GM18499 (cell line): Measurements from ENCODE around the gene TBL1X.
"Not testable (repeated sequence)": the region's sequence is repeated elsewhere in the genome, so short reads cannot be mapped to it uniquely, and the experiment has no call there.

Experiments used
- ATAC-seq: cut with Tn5 transposase; IDR thresholded peaks from one replicate; pipeline ENCODE4 v1.9.1; 2021; ENCODE audit warnings: moderate number of reproducible peaks; ENCODE audit not compliant: insufficient read depth, unreplicated experiment

The TBL1X gene

DNA sequence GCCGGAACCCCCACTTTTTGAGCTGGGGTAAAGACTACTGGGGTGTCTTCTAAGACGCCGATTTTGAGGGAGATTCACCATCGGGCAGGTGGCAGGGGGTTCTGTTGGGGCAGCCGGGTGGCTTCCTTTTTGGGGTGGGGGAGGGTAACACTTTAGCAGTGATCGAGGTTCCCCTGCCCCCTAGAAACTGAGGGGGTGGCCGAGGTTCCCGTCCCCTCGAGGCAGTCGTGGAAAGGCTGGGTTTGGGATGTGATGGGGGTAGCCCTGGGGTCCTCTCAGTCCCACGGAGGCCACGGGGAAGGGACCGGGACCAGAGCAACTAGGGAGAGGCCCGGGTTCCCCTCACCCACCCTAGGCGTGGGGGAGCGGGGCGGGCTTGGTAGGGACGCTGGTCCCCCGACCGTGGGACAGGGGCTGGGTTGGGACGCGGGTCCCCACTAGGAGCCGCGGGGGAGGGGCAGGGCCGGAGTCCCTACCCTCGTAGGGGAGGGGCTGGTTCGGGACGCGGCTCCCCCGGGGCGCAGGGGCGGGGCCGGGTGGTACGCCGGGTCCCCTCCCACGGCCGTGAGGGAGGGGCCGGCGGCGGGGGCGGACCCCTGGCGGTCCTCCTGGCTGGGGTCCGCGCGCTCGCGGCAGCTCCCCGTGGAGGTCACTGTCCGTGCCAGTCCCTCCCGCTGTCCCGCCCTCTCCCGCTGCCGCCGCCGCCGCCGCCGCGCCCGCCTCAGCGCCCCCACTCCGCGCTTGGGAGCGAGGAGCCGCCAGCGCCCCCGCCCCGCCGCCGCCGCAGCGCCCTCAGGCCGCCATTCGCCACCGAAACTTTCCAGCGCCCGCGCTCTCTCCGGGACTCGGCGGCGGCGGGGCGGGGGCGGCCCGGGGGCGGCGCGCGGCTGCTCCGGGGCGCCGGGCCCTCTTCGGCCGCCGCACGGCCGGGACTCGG, at the start of gene TBL1X:
TBL1X (plus strand) TSS at position 624 of the 937 bp plus-strand sequence. CDS start 188,529 bp downstream, outside the sequence.
- no peak for ATAC-seq

DNA sequence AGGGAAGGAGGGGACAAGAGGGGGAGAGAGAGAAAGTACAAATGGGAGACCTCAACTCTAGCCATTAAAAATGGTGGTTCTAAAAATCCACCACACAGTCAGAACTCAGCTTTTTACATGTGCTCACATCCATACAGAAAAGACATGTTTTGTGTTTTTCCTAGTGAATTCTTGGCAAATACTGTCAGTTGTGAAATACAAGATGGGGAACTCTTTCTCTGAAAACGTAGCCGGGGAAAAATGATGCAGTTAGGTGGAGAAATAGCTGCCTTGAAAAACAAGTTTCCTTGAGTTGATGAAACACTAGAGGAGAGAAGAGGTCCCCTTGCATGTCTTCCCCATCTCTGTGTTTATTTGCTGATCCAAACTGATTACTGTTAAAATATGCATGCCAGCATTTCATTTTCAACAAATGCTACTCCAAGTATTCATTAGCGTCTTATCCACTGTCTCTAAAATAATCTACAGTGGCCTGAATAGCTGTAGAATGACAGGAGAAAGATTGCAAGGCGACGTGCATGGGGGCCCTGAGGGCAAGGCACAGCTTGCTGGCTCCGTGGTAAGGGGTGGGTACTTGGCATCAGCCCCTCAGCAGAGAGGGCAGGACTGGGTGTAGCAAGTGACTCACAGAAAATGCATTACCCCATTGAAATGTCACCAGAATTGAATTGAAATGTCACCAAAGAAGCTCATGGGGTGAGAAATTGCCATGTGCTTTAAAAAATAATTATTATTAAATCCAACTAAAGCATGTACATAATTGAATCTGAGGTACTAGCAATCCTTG, 48.1 kb upstream of the TBL1X start:
- ATAC-seq: no peak

DNA sequence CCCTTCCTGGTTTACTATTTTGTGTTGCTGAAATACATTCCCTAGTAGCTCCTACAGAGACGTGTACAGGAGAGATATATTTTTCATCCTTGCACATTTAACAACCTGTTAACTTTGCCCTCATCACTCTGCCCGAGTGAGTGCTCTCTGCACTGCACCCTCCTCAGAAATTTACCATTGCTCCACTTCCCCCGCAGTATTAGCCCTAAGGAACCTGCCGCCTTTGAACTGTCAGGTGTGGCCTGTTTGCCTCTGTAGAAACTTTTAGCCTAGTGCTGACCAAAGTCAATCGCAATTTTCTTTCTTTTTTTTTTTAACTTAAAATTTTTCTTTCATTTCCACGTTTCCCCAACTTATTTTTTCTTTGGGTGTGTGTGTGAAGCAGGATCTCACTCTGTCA, 46.6 kb upstream of the TBL1X start:
- no peak for ATAC-seq

DNA sequence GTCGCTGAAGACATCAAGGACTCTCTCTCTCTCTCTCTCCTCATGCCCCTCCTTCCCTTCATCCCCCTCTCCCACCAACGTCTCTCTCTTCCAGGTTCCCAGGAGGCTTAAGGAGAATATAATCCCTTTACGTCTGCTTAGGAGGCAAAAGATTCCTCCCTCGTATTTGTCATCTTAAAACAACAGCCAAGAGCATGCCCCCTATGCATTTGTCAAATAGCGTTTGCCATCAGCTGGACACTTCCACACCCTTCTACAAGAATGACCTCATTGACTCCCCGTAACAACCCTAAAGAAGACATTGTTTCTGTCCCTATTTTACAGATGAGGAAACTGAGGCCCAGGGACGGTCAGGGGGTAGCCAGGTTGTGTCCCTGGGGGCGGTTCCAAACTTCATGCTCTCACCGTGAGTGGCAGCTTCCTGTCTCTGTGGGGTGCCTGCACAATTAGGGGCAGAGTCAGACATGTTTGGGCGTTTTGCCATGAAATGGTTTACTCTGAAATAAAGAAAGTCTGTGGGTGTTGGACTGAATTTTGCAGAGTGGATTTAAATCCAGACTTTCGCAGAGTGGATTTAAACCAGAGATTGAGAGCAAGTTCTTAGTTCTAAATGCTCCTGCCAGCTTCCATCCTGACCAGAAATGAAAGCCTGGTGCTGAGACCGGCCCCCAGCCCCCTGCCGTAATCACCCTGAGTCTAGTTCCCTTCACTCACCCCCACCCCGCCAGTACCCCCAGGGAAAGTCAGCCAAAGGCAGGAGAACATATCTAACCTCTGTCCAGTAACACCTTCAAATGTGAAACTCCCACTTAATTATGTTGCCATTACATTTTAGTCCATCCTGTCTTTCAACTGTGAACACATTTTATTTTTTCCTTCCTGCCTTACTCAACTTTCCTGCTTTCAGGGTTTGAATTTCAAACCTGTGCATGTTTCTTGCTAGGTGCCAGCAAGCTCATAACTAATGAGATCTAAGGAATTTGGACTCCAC, 44.3 kb upstream of the TBL1X start:
- no peak for ATAC-seq

DNA sequence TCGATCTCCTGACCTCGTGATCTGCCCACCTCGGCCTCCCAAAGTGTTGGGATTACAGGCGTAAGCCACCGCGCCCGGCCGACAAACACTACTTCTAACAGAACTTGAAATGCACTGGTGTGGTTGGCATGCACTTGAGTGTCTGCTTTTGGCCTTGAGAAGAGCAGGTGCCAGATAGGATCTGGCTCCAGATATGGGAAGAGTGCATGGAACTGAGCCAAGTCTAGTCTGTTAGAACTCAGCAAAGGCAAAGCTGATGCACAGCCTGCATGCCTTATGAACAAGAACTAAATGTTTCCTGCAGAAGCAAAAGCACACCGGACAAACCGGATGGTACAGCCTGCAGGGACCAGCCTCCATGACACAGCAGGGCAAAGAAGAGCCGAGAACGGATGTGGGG, 35.1 kb upstream of the TBL1X start:
- ATAC-seq: no peak

DNA sequence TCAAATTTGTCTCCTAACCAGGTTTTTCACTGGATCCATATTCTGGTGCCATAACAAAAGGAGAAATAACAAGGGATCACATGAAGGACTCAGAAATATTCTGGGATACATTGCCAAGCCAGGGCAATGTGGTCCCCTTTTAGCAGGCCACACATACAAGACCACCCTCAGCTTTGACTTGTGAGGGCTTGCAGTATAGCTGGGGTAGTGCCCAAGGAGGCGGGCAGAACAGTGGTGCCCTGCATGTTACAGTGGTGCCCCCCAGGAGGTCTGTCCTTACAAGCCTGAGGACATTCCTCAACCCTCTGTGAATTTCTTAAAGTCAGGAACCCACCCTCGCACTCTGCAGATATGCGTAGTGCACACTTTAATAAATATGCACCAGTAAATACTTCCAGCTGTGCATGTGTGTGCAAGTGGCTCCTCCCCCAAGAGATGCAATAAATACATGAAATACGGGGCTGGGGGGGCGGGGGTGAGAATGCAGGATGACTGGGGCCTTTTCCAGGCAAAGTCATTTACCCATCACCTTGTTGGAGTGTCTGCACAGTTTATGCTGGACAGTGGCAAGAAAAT, 34.4 kb upstream of the TBL1X start:
- no peak for ATAC-seq

DNA sequence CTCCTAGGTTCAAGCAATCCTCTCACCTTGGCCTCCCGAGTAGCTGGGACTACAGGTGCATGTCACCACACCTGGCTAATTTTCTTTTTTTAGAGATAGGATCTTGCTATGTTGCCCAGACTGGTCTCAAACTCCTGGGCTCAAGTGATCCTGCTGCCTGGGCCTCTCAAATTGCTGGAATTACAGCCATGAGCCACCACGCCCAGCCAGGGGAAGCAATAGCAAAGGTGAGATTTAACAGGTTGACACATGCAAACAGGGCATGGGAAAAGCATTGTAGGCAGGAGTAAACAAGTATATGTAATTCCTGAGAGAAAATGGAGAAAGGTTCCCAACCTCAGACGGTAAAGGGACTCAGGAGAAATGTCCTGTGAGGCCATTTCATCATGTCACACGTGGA, 33.6 kb upstream of the TBL1X start:
- no peak for ATAC-seq

DNA sequence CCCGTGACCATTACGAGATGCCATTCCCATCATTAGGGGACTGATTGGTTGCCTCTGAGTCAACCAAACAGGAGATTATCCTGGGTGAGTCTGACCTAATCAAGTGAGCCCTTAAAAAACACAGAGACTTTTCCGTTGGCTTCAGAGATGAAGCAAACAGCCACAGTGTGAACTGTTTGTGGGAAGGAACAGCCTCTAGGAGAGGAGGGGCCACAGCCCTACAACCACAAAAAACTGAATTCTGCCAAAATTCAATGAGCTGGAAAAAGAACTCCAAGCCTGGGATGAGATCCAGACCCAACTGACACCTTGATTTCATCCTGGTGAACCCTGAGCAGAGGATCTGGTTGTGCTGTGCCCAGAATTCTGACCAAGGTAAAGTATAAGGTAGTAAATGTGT, 31.3 kb upstream of the TBL1X start:
- no peak for ATAC-seq

DNA sequence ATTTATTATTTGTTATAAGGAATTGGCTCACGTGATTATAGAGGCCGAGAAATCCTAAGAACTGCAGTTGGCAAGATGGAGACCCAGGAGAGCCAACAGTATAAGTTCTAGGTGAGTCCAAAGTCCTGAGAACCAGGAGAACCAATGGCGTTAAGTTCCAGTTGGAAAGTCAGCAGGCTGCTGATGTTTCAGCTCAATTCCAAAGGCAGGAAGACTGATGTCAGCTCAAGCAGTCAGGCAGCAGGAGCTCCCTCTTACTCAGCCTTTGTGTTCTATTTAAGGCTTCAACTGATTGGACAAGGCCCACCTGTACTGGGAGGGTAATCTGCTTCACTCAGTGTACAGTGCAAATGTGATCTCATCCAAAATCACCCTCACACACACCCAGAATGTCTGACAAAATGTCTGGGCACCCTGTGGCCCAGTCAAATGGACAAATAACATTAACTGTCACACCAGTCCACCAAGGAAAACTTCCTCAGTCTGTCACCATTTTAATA, 30.8 kb upstream of the TBL1X start:
- ATAC-seq: no peak

DNA sequence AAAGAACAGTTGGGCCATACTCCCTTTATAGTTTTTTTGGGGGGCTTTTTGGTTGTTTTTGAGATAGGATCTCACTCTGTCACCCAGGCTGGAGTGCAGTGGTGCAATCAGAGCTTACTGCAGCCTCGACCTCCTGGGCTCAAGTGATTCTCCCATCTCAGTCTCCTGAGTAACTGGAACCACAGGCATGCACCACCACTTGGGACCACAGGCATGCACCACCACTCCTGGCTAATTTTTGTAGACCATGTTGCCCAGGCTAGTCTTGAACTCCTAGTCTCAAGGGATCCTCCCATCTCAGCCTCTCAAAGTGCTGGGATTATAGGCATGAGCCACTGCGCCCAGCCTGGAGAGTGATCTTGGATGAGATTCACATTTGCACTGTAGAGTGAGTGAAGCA, 29.8 kb upstream of the TBL1X start:
- ATAC-seq: not testable (repeated sequence)

DNA sequence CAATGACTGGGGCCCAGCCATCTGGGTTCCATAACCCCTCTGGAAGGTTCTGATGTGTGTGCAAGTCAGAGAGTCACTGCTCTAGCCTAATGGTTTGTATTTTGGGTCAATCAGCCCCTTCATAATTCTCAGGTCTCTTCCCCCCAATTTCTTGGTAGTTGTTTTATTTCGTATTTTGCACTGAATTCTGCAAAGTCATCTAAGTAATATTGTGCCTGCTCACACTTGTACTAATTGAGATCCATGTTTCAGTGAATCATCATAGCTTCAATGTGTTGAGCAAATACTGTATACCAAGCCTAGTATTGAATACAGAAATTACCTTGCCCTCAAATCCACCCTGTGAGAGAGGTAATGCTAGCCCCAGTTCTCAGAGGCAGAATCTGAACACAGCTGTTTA, 28.0 kb upstream of the TBL1X start:
- ATAC-seq: no peak

DNA sequence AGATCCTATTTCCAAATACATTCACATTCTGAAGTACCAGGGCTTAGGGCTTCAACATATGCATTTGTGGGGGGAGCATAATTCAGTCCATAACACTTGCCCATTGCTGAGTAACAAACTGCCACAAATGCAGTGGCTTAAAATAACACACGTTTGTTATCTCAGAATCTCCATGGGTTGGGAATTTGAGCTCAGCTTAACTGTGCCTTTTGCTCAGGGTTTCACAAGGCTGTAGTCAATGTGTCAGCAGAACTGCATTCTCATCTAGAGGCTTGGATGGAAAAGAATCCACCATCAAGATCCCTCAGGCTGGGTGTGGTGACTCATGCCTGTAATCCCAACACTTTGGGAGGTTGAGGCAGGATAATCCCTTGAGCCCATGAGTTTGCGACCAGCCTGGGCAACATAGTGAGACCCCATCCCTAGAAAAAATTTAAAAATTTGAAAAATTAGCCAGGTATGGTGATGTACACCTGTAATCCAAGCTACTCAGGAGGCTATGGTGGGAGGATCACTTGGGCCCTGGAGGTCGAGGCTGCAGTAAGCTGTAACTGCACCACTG, 25.8 kb upstream of the TBL1X start:
- no peak for ATAC-seq

DNA sequence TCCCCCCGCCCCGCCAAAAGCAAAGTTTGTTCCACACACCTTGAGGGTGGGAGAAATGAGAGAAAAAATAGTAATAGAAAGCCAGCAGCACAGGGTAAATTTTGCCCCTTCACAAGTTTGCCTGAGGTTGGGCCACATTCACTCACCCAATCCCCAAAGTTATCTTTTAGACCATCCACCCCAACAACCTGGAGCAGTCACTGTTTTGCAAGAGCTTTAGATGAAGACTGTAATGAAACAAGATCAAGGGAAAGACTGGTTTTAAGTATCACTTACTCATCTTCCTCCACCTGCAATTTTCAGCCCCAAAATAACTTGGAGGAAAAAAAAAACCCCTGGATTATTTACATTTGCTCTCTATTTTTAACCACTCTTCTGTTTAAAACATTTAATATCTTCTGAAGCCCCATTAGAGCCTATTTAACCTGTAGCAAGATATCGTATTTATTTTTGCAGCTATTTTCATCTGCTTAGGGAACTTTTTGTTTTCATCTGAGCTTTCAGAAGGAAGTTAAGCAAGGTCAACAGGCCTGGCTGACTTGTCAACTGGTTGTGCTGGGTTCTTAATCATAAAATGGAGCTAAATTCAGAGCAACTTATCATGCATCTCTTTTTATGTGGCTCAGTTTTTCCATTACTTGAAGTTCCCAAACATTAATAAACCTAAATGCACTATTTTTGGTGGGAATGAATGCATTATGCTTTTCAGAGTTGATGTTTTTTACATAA, 24.6 kb upstream of the TBL1X start:
- ATAC-seq: no peak

DNA sequence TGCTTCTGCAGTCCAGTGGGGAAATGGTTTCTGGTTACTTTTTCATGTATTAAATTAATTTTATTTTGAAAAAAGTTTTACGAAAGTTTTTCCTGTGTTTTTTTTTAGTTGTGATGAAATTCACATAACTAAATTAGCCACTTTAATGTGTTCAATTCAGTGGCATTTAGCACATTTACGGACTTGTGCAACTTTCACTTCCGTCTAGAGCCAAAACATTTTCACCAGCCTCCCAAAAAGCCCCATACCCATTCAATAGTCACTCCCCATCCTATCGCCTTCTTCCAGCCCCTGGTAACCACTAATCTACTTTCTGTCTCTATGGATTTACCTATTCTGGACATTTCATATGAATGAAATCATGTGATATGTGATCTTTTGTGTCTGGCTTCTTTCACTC, 22.8 kb upstream of the TBL1X start:
- no peak for ATAC-seq

DNA sequence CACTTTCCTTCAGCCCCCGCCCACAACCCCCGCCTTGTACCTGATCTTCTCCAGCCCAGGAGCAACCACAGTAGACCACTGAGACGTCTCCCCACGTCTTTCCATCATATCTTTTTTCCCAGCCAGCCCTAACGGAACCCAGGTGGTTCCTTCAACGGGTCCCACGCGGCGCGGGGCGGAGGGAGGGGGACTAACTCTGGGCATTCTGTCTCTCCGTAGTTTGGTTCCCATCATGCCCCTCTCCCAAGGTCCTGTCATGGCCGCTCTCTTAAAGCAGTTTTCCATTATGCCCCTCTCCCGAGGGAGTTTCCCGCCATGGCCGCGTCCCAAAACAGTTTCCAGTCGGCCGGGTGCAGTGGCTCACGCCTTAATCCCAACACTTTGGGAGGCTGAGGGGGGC, 21.5 kb upstream of the TBL1X start:
- ATAC-seq: no peak

DNA sequence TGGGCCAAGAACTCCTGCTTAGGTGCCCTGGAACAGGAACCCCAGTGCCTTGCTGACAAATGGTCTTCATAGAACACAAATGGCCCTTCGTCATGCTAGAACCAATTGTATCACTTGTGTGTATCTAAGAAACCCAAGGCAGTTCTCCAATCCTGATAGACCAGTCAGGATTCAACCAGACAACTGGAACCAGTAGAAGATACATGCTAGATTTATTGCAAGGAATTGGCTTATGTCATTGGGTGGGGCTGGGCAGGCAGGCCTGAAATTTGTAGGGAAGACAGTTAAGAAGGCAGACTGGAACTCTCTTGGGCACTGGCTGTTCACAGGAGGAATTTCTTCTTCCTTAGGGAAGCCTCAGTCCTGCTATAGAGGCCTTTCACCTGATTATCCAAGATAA, 17.0 kb upstream of the TBL1X start:
- no peak for ATAC-seq

DNA sequence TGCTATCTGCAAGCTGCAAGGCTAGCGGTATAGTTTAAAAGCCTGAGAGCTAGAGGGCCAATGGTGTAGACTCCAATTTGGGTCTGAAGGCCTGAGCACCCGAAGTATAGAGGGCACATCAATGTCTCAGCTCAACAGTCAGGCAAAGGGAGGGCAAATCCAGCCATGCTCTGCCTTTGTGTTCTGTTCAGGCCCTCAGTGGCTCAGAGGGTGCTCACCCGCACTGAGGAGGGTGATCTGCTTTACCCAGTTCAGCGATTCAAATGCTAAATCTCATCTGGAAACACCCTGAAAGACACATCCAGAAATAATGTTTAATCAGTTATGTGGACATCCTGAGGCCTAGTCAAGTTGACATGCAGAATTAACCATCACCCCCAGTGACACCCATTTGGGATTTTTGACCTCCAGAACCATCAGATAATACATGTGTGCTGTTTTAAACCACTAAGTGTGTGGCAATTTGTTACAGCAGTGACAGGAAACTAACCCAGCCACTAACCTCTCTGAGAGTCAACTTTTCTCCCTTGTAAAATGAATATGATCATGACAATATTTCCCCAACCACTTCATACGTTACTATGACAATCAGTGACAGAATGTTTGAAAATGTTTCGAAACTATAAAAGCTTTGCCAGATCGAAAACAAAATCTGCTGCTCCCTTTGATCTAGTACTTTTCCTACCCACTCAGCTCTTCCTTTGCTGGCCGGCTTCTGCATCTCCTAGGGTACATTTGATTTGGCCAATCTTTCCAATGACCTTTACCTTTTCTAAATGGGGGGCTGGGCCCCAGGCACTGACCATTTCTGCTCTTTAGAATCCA, 8.4 kb upstream of the TBL1X start:
- no peak for ATAC-seq

DNA sequence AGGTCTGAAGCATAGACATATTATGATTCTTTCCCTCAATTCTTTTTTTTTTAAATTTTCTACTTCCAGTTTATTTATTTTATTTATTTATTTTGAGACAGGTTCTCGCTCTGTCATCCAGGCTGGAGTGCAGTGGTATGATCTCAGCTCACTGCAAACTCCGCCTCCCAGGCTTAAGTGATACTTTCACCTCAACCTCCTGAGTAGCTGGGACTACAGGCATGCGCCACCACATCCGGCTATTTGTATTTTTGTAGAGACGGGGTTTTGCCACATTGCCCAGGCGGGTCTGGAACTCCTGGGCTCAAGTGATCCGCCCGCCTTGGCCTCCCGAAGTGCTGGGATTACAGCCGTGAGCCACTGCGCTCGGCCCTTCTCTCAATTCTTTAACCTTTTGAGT, 6.8 kb upstream of the TBL1X start:
- ATAC-seq: not testable (repeated sequence)
